Activated CD4-positive, alpha-beta T cell treated with anti-CD3 and anti-CD28 coated beads, Interleukin-2, amount 10 ng/mL, durations not matched to agents 7 days and 5 days (primary cell): Measurements from ENCODE around the gene UBALD2. TPM values are rescaled to one million over a fixed set of nuclear protein-coding genes. Genes with fewer than 3 reads are reported as not detected.
A peak's percentile ranks its signal among the peaks of the same experiment; 100 is the strongest.

Experiments
- CTCF ChIA-PET: fragments of 350-600 bp; sonication (Branson Sonifier 250); formaldehyde crosslinking; loops from one replicate; lab custom pipeline; 2021; ENCODE audit warnings: antibody characterized with exemption; lab: Charles Lee
- POLR2A ChIA-PET: fragments of 350-600 bp; sonication (Branson Sonifier 250); formaldehyde crosslinking; loops from one replicate; lab custom pipeline; 2021; ENCODE audit warnings: antibody characterized with exemption; lab: Charles Lee
- DNase-seq: peaks from one replicate; pipeline ENCODE4 v3.0.0-alpha.2; 2020
- H3K27ac Mint-ChIP-seq: one replicate; pipeline ENCODE4 v1.8.0; 2021; ENCODE audit warnings: mild to moderate bottlenecking, moderate library complexity, mixed read lengths
- H3K27me3 Mint-ChIP-seq: one replicate; pipeline ENCODE4 v1.8.0; 2021; ENCODE audit warnings: mixed read lengths
- H3K36me3 Mint-ChIP-seq: one replicate; pipeline ENCODE4 v1.8.0; 2021; ENCODE audit warnings: low read depth, mixed read lengths
- H3K4me1 Mint-ChIP-seq: one replicate; pipeline ENCODE4 v1.8.0; 2021; ENCODE audit warnings: mixed read lengths
- H3K4me3 Mint-ChIP-seq: one replicate; pipeline ENCODE4 v1.8.0; 2021; ENCODE audit warnings: mild to moderate bottlenecking, moderate library complexity, mixed read lengths
- H3K9me3 Mint-ChIP-seq: one replicate; pipeline ENCODE4 v1.8.0; 2021; ENCODE audit warnings: mixed read lengths
- total RNA-seq, 2 experiments: library from RNA; stranded (reverse); gene quantifications; one replicate each; pipeline ENCODE4 v1.2.3, GENCODE V29; 2021

Gene UBALD2
- total RNA-seq, 2 experiments from 2014 or later: 319 to 399 TPM

DNA sequence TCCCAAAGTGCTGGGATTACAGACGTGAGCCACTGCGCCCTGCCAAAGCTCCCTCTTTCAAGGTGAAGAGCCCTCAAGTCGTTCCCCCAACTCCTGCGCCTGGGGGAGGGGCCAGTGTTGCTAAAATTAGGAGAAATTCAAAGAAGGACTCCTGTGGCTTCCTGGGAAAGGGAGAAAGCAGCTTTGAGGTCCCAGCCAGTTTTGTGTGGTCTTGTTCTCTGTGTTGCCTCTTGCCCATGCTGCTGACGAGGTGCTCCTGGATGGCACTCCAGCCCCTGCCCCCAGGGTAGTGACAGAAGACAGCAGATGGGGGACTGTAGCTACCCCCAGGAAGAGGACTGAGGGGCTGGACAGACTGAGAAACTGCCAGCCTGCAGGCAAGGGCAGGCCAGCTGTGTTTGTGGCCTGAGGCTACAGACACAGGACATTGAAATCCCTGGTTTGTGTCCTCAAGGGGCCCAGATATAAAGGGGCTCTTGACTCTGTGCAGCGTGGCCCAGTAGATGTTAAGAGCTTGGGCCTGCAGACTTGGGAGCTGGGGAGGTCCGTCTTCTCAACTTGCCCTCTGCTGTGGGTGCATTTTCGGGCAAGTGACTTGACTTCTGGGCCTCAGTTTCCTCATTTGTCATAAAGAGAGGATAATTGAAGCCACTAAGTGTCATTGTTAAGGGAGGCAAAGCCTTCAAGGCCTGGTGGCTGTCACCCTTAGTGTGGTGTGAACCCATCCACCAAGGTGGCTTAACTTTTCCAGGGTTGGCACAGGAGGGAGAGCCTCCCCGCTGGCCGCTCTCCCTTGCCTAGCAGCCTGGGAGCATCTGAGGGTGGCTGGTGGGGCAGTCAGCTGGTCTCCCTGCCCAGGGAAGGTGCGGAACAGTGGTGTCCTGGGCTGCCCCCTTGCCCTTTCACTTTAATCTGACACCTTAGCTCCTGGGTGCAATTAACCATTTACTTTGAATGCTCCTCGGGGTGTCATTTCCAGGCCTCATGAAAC is 4.1 kb downstream of the UBALD2 start:
- peaks cover 55% of the 10 kb centered on the region for H3K36me3 Mint-ChIP-seq
- ChIA-PET CTCF (interaction anchor here (0.7 to 4.6 kb wide), 12 partner anchors 10 to 148 kb away, joined by 3 to 32 read pairs (median 4); no protein-coding TSS in a partner anchor), POLR2A (interaction anchor here (0.5 to 5.8 kb wide), 9 partner anchors 12 to 226 kb away, joined by 3 to 45 read pairs (median 6); no protein-coding TSS in a partner anchor)
- peak; percentile 22 for DNase-seq
- H3K4me3 Mint-ChIP-seq: peak overlapping the region; percentile 93
- peaks cover 61% of the 10 kb centered on the region for H3K4me1 Mint-ChIP-seq
- peak overlapping the region; percentile 99 for H3K27ac Mint-ChIP-seq
- no peaks in the 10 kb centered on the region for H3K27me3 Mint-ChIP-seq
- H3K9me3 Mint-ChIP-seq: no peaks in the 10 kb centered on the region

DNA sequence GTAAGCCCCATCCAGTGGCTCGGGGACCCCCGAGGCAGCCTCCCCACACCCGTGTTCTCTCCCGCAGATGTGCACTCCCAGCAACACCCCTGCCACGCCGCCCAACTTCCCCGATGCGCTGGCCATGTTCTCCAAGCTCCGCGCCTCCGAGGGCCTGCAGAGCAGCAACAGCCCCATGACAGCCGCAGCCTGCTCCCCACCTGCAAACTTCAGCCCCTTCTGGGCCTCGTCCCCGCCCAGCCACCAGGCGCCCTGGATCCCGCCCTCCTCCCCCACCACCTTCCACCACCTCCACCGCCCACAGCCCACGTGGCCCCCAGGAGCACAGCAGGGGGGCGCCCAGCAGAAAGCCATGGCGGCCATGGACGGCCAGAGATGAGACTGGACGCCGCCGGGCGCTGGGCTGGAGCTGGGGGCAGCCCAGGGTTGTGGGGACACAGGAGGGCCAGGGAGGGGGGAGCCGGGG is 5.0 kb downstream of the UBALD2 start:
- H3K27ac Mint-ChIP-seq: peak overlapping the region; percentile 99
- H3K4me1 Mint-ChIP-seq: peaks cover 64% of the 10 kb centered on the region
- H3K27me3 Mint-ChIP-seq: no peaks in the 10 kb centered on the region
- CTCF ChIA-PET: interaction anchor here (1.1 to 4.6 kb wide), 4 partner anchors 9 to 149 kb away, joined by 5 to 32 read pairs (median 8); no protein-coding TSS in a partner anchor
- peak overlapping the region; percentile 93 for H3K4me3 Mint-ChIP-seq
- DNase-seq: peak; percentile 18
- peaks cover 55% of the 10 kb centered on the region for H3K36me3 Mint-ChIP-seq
- POLR2A ChIA-PET: interaction anchor here (0.5 to 5.8 kb wide), 4 partner anchors 24 to 151 kb away, joined by 3 to 45 read pairs (median 8); no protein-coding TSS in a partner anchor
- H3K9me3 Mint-ChIP-seq: no peaks in the 10 kb centered on the region

DNA sequence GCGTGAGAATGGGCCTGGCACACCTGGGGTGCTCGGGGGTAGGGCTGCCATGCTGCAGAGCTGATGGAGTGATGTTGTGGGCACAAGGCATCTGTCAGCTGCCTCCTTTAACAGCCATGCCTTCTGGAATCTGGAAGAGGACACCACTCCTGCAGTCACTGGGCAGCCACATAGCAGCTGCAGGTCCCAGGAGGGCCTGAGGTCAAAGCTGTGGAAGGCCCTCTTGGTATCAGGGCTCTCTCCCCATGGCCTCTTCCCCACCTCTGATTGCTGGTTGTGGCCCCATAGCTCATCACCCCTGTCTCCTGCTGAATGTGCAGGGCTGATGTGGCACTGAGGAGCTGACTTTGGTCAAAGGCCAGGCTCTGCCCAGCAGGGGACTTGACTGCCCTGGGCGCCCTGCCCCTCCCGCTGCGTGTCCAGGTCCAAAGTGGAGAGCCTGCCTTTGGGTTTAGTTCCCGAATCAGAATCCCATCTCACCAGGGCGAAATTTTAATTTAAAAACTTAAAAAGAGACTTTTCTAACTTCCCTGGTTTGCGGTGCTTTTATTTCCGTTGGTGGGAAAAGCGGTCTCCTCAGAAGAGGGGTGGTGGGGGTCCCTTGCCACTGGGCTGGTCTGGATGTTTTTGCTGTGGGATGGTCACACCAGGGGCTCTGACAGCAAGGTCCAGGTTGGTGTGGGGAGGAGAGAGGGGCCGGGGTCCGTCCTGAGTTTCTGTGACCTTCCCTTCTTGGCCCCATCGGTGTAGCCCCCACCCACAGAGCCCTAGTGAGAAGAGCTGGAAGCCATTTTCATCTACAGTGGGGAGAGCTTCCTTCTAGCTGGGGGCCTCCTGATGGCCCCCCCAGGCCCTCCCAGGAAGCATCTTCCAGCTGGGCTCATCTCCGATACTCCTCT is 5.9 kb downstream of the UBALD2 start:
- POLR2A ChIA-PET: interaction anchor here (0.5 to 5.8 kb wide), 7 partner anchors 9 to 138 kb away, joined by 3 to 45 read pairs (median 3); no protein-coding TSS in a partner anchor

DNA sequence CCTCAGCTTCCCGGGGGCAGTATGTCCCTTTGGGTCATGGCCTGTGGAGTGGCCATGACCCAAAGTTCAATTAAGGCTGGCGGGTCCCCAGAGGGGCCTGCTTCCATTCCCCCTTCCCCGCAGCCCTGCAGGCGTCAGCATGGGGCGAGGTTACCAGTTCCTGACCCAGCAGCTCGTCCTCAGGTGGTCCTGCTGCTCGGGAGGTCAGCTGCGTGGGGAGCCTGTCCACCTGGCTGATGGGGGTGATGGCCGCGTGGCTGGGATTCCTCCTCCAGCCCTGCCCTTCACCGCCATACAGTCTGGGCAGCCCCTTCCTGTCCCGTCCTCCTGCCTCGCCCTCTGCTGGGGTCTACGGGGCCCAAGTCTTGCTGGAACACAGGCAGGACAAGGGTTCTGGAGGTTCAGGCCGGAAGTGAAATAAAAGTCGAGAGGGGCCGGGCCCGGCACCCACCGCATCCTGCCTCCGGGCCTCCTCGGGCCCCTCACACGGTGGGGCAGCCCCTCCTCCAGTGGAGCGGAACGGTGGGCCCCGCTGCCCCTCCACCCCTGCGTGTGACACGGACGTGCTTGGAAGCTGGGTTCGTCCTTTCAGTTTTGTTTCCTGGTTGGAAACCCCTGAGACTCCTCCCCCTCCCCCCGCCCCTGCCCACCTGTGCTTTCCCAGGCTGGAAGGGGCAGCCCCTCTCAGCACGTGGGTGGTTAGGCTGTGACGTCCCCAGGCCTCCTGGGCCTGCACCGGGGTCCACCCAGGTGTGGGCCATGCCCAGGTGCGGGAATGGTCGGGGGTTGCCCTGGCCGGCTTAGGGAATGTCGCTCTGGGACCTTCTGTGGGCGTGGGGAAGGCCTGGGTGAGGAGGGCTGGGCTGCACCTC is 6.8 kb downstream of the UBALD2 start:
- Mint-ChIP-seq H3K27me3 (no peaks in the 10 kb centered on the region), H3K36me3 (peaks cover 44% of the 10 kb centered on the region), H3K27ac (peak overlapping the region; percentile 92), H3K4me1 (peaks cover 72% of the 10 kb centered on the region), H3K4me3 (peak overlapping the region; percentile 66), H3K9me3 (no peaks in the 10 kb centered on the region)
- CTCF ChIA-PET: interaction anchor here (0.8 to 5.3 kb wide), 11 partner anchors 7 to 168 kb away, joined by 3 to 34 read pairs (median 3); partner anchors contain the start of gene EXOC7
- POLR2A ChIA-PET: interaction anchor here (1.0 to 5.8 kb wide), 8 partner anchors 9 to 92 kb away, joined by 3 to 45 read pairs (median 4); no protein-coding TSS in a partner anchor
- DNase-seq: peak; percentile 80

More for the DNA sequence above, 5.9 kb downstream of the UBALD2 start:
- Mint-ChIP-seq H3K4me3 (peak overlapping the region; percentile 66), H3K9me3 (no peaks in the 10 kb centered on the region), H3K27ac (peak overlapping the region; percentile 92), H3K36me3 (peaks cover 52% of the 10 kb centered on the region), H3K27me3 (no peaks in the 10 kb centered on the region), H3K4me1 (peaks cover 68% of the 10 kb centered on the region)
- DNase-seq: peak; percentile 20
- CTCF ChIA-PET: interaction anchor here (0.8 to 4.6 kb wide), 6 partner anchors 8 to 146 kb away, joined by 3 to 32 read pairs (median 4); no protein-coding TSS in a partner anchor

DNA sequence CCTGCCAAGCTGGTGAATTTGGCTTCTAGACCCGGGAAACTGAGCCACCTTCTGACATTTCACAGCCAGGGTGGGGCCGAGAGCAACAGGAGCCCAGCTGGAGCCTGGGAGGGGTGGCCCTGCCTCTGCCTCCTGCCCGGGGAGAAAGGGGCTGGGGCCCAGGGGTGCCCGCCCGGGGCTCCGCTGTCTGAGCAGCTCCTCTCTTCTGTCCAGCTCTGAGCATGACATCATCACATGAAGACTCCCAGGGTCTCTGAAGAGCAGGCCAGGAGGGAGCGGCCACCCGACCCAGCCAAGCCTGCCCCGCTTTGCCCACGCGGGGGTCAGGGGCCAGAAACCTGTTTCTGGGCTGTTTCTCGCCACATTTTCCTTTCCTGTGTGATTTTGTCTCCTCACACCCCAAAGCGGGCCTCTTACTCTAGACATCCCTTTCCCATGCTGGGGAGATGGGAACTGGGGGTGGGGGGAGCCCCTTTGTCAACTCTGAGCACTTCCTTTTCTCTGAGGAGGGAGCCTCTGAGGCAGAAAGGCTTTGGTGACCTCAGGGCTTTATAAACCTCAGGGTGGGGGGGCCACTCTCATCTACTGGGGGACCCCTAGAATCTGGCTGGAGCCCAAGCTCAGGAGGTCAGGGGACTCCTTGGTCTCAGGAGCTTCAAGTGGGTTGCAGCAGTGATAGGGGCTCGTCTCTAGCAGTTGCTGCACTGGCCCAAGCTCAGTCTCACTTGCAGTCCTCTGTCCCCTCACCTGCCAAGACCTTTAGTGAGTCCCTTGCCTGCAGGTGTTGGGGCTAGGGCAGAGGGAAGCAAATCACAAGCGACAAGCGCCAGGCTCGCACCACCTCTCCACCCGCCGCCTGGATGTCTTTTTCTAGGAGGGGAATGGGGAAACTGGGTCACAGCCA is 7.6 kb downstream of the UBALD2 start:
- ChIA-PET POLR2A (interaction anchor here (1.2 to 2.0 kb wide), 2 partner anchors 9 to 81 kb away, joined by 5 read pairs; no protein-coding TSS in a partner anchor), CTCF (interaction anchor here (0.6 to 5.3 kb wide), 11 partner anchors 10 to 259 kb away, joined by 3 to 34 read pairs (median 3); partner anchors contain the start of gene EXOC7)
- Mint-ChIP-seq H3K27me3 (no peaks in the 10 kb centered on the region), H3K4me3 (peak overlapping the region; percentile 66), H3K4me1 (peaks cover 75% of the 10 kb centered on the region), H3K27ac (peak overlapping the region; percentile 92), H3K36me3 (peaks cover 36% of the 10 kb centered on the region), H3K9me3 (no peaks in the 10 kb centered on the region)
- peak; percentile 52 for DNase-seq

DNA sequence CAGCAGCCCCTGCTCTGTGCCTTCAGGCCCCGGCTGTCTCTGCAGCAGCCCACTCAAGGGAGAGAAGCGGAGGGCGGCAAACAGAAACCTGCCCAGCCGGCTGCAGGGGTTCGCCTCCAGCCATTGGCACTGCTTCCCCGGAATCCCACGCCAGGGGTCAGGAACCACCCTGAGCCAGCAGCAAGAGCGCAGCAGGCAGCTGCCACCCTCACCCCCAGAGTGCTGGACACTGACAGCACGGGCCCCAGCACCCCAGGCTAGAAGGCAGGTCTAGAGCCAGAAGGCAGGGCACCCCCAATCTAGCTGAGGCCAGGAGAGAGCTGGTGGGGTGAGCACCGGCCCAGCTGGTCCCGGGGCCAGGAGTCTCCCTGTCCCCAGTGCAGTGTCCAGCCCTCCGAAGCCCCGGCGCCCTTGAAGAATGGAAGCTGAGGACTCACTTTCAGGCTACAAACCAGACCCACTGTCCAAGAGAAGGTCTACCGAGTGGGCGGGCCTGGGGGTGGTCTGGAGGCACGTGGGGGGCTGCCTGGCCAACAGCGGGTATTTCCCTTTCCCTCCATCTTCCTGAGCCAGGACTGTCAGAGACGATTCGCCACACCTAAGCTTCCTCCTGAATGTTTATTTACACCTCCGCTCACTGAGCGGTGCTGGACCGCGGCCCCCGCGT is 8.4 kb downstream of the UBALD2 start:
- Mint-ChIP-seq H3K36me3 (peaks cover 28% of the 10 kb centered on the region), H3K9me3 (no peaks in the 10 kb centered on the region), H3K4me3 (no peak overlapping the region), H3K27ac (peak overlapping the region; percentile 92), H3K27me3 (no peaks in the 10 kb centered on the region), H3K4me1 (peaks cover 69% of the 10 kb centered on the region)
- CTCF ChIA-PET: interaction anchor here (1.4 to 5.3 kb wide), 11 partner anchors 10 to 260 kb away, joined by 3 to 34 read pairs (median 4); partner anchors contain the start of gene EXOC7
- POLR2A ChIA-PET: interaction anchor here (1.0 to 2.0 kb wide), 2 partner anchors 27 to 82 kb away, joined by 4 to 5 read pairs; no protein-coding TSS in a partner anchor
- no peak for DNase-seq

DNA sequence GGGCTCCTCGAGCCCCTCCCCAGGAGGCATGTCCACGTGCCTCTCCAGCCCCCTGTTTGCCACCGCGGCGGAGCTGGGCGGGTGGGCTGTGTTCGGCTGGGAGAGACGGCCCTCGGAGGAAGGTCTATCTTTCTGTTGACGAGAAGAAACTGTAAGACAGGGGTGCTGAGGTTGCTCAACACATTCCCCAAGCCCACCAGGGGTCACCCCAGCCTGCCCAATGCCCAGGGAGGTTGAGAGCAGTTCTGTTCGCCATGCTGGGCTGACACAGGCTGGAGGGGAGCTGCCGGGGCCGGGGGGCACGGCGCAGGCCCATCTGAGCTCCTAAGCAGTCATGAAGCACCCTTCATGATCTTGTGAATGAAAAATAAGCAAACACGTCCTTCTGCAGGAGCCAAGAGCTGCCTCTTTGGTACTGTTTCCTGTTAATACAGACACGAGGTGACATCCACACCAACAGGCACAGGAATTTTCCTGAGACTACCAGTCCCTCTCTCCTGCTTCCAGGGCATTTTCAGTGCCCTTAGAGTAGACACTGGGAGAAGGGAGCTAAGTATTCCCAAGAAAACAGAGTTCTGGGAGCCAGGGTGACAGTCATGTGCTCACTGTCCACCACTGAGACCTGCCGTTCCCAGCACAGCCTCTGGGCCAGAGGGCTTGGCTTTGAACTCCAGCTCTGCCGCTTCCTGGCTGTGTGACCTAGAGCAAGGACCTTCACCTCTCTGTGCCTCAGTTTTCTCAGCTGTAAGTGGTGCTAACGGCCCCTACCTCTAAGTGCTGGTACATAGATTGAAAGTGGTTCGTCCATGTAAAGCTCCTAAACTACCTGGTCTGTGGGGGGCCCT is 9.2 kb downstream of the UBALD2 start:
- Mint-ChIP-seq H3K27ac (peak overlapping the region; percentile 92), H3K9me3 (no peaks in the 10 kb centered on the region), H3K27me3 (no peaks in the 10 kb centered on the region), H3K36me3 (peaks cover 20% of the 10 kb centered on the region), H3K4me1 (peaks cover 66% of the 10 kb centered on the region), H3K4me3 (no peak overlapping the region)
- ChIA-PET CTCF (interaction anchor here (1.1 to 5.3 kb wide), 13 partner anchors 9 to 260 kb away, joined by 3 to 34 read pairs (median 4); partner anchors contain the start of gene UBALD2), POLR2A (interaction anchor here (0.9 to 2.0 kb wide), 3 partner anchors 28 to 83 kb away, joined by 4 to 5 read pairs (median 4); no protein-coding TSS in a partner anchor)
- no peak for DNase-seq

DNA sequence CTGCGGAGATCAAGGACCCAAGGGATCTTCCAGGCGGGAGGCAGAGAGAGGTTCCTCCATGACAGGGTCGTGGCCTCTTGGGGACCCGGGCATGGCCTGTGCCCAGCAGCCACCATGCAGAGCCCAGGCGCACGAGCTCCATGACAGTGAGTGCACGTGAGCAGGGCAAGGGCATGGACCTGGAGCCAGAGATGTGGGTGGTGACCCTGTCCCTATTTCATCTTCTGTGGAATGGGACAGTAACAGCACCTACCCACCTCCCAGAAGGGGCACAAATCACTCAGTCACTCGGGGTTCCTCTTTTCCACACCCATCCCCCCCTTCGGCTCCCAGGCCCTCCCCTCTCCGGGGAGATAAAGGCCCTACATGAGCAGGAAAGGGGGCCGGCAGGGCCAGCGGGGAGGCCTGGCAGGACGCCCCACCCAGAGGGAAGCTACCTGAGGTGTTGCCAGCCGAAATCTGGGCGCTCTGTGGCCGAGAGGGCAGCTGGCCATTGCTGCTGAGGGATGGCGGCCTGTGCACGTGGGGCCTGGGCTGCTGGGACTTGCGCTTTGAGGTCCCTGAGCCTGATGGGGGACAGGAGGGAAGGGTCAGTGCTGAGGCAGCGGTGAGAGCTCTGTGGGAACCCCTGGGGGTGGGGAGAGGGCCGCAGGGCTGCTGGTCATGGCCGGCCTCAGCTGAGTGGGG is 10.4 kb downstream of the UBALD2 start:
- Mint-ChIP-seq H3K9me3 (no peaks in the 10 kb centered on the region), H3K27me3 (no peaks in the 10 kb centered on the region), H3K4me1 (peaks cover 61% of the 10 kb centered on the region), H3K4me3 (no peak overlapping the region), H3K27ac (peak overlapping the region; percentile 92), H3K36me3 (peaks cover 12% of the 10 kb centered on the region)
- DNase-seq: no peak
- POLR2A ChIA-PET: no interaction called here
- CTCF ChIA-PET: interaction anchor here (1.0 to 5.3 kb wide), 9 partner anchors 10 to 154 kb away, joined by 3 to 34 read pairs (median 4); partner anchors contain the start of gene UBALD2
